CD4-positive, alpha-beta T cell treated with Interferon gamma for 1 hour (primary cell): ENCODE results near the gene ELL2.

Experiments
- DNase-seq: peaks from one replicate; pipeline ENCODE4 v3.0.0-alpha.2; 2020

ELL2 gene

GRCh38 chr5:95874246-95874645, 87.4 kb downstream of the ELL2 start:
- DNase-seq = no peak

- no peak for DNase-seq
These were observed 88.3 kb downstream of the ELL2 start for GRCh38 chr5:95873351-95873750.

GRCh38 chr5:95872346-95873268, 89.0 kb downstream of the ELL2 start:
- no peak for DNase-seq

GRCh38 chr5:95871146-95871806, 90.4 kb downstream of the ELL2 start:
- no peak for DNase-seq

GRCh38 chr5:95870105-95870672, 91.5 kb downstream of the ELL2 start:
- DNase-seq = no peak

- peak; percentile 39 for DNase-seq
These were observed 92.3 kb downstream of the ELL2 start for GRCh38 chr5:95869173-95869855.

- DNase-seq = no peak
These were observed 93.5 kb downstream of the ELL2 start for GRCh38 chr5:95868136-95868535.

GRCh38 chr5:95866435-95867040, 95.1 kb downstream of the ELL2 start:
- DNase-seq = no peak

GRCh38 chr5:95864944-95865504, 96.6 kb downstream of the ELL2 start:
- DNase-seq = no peak

- no peak for DNase-seq
These were observed 97.2 kb downstream of the ELL2 start for GRCh38 chr5:95864456-95864855.

- peak; percentile 25 for DNase-seq
These were observed 98.3 kb downstream of the ELL2 start for GRCh38 chr5:95863383-95863757.

GRCh38 chr5:95862671-95863382, 98.8 kb downstream of the ELL2 start:
- no peak for DNase-seq

- no peak for DNase-seq
These were observed 99.6 kb downstream of the ELL2 start for GRCh38 chr5:95861864-95862561.

- peak; percentile 69 for DNase-seq
These were observed 100.3 kb downstream of the ELL2 start for GRCh38 chr5:95861221-95861863.

GRCh38 chr5:95859661-95860060, 102.0 kb downstream of the ELL2 start:
- DNase-seq = no peak

- peak; percentile 87 for DNase-seq
These were observed 102.7 kb downstream of the ELL2 start for GRCh38 chr5:95858661-95859595.

- DNase-seq = no peak
These were observed 103.6 kb downstream of the ELL2 start for GRCh38 chr5:95858023-95858461.

GRCh38 chr5:95857185-95857945, 104.3 kb downstream of the ELL2 start:
- DNase-seq = no peak
